ENCODE data around the gene ANKRD13D.

DNA sequence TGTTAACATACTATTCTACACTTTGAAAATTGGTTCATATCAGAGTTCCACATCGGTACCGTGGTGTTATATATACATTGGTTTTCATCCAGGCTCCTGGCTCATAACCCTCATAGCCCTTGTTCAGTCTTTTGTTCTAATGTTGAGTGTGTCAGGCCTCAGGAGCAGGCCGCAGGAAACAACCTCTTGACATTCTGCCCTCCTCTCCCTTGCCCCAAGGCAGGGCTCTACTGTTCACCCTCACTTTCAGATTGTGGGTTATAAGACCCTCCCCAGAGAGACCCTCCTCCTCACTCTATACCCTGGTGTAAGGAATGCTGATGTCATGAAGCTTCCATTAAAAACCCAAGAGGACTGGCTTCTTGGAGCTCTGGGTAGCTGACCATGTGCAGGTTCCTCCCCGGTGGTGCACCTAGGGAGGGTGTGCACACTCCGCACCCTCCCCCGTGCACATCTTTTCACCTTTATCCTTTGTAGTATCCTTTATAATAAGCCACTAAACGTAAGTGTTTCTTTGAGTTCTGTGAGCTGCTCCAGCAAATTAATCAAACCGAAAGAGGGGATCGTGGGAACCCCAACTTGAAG, 26.3 kb downstream of the ANKRD13D start:
- TF ChIP-seq, protein P1, sequence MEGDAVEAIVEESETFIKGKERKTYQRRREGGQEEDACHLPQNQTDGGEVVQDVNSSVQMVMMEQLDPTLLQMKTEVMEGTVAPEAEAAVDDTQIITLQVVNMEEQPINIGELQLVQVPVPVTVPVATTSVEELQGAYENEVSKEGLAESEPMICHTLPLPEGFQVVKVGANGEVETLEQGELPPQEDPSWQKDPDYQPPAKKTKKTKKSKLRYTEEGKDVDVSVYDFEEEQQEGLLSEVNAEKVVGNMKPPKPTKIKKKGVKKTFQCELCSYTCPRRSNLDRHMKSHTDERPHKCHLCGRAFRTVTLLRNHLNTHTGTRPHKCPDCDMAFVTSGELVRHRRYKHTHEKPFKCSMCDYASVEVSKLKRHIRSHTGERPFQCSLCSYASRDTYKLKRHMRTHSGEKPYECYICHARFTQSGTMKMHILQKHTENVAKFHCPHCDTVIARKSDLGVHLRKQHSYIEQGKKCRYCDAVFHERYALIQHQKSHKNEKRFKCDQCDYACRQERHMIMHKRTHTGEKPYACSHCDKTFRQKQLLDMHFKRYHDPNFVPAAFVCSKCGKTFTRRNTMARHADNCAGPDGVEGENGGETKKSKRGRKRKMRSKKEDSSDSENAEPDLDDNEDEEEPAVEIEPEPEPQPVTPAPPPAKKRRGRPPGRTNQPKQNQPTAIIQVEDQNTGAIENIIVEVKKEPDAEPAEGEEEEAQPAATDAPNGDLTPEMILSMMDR (IDR thresholded peaks at IDR 0.05), result no peak
- TF ChIP-seq POLR2A (IDR thresholded peaks at IDR 0.05), result no peak
- no peak for TF ChIP-seq EP300 (IDR thresholded peaks at IDR 0.05)

Measured in tibial nerve (tissue), 4 donors.